ENCODE results near the gene DNAH1. TPM values are rescaled to one million over a fixed set of nuclear protein-coding genes. Genes with fewer than 3 reads are reported as not detected.

The DNAH1 gene
- total RNA-seq, 2 donors from 2014 or later: 5.6 to 18.7 TPM

DNA sequence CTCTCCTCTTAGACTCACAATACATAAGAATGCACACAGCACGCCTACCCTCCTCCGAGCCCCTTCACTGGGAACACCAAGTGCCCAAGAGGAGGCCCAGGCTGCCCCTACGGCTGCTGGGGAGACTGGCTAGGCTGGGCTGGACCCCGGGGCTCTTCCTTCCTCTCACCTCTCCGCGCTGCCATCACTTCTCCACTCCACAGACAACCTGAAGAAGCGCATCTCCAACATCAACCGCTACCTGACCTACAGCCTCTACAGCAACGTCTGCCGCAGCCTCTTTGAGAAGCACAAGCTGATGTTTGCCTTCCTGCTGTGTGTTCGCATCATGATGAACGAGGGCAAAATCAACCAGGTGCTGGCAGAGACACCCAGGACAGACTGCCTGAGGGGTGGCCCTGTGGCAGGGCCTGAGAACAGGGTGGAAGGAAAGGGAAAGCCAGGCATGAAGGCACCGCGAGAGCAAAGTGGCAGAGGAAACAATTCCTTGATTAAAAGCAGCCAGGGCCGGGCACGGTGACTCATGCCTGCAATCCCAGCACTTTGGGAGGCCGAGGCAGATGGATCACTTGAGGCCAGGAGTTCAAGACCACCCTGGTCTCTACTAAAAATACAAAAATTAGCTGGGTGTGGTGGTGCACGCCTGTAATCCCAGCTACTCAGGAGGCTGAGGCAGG lies 77.2 kb downstream of the DNAH1 start:
- TF ChIP-seq CTCF (IDR thresholded peaks at IDR 0.05): no peak
- no peak for TF ChIP-seq POLR2AphosphoS5 (IDR thresholded peaks at IDR 0.05)
- TF ChIP-seq POLR2A (IDR thresholded peaks at IDR 0.05): no peak
- Histone ChIP-seq H3K27me3 (replicated peaks; ENCODE audit: insufficient read depth) (no peaks in the 10 kb centered on the region), H3K27ac (no peak overlapping the region), H3K4me3 (no peak overlapping the region), H3K36me3 (no peaks in the 10 kb centered on the region), H3K9me3 (no peaks in the 10 kb centered on the region), H3K4me1 (replicated peaks) (no peaks in the 10 kb centered on the region)
- intact Hi-C loops (cut with DNase I): no loop called here
- 89% methylated on average over 18 of the region's 18 CpGs for WGBS
- no peak for DNase-seq (ENCODE audit: low spot score)

DNA sequence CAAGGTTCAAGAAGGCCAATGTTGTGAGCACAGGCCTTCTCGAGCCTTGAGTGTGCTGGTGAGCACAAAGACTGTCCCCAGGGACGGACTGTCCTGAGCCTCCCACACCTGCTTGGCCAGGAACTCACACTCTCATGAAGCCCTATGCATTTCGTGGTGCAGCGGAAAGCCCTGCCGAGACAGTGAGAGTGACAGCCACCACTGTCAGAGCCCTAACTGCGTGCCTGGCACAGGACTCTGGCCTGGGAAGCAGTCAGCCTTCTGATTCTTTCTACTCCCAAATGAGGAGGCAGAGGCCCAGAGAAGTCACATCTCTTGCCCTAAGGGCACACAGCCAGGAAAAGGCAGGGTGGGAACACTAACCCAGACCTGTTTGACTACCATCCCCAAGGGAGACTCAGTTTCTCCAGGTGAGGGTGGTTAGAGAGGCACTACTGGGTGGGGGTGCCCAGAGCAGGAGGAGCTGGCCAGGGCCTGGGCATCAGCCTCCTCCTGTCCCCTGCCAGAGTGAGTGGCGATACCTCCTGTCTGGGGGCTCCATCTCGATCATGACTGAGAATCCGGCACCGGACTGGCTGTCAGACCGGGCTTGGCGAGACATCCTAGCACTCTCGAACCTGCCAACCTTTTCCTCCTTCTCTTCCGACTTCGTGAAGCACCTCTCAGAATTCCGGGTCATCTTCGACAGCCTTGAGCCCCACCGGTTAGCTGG lies 78.0 kb downstream of the DNAH1 start:
- TF ChIP-seq CTCF (IDR thresholded peaks at IDR 0.05) (no peak), POLR2A (IDR thresholded peaks at IDR 0.05) (no peak), POLR2AphosphoS5 (IDR thresholded peaks at IDR 0.05) (no peak)
- Histone ChIP-seq H3K27ac (no peak overlapping the region), H3K4me3 (no peak overlapping the region), H3K36me3 (no peaks in the 10 kb centered on the region), H3K9me3 (no peaks in the 10 kb centered on the region), H3K27me3 (replicated peaks; ENCODE audit: insufficient read depth) (no peaks in the 10 kb centered on the region), H3K4me1 (replicated peaks) (no peaks in the 10 kb centered on the region)
- DNase-seq (ENCODE audit: low spot score): no peak
- WGBS: 93% methylated on average over 18 of the region's 18 CpGs
- intact Hi-C loops (cut with DNase I): no loop called here

- WGBS: 94% methylated on average over 10 of the region's 10 CpGs
- Histone ChIP-seq H3K4me3 (no peak overlapping the region), H3K36me3 (no peaks in the 10 kb centered on the region), H3K9me3 (no peaks in the 10 kb centered on the region), H3K27me3 (replicated peaks; ENCODE audit: insufficient read depth) (no peaks in the 10 kb centered on the region), H3K4me1 (replicated peaks) (no peaks in the 10 kb centered on the region), H3K27ac (no peak overlapping the region)
- no peak for TF ChIP-seq POLR2A (IDR thresholded peaks at IDR 0.05)
- no peak for TF ChIP-seq POLR2AphosphoS5 (IDR thresholded peaks at IDR 0.05)
- TF ChIP-seq CTCF (IDR thresholded peaks at IDR 0.05): no peak
- intact Hi-C loops (cut with DNase I): no loop called here
- no peak for DNase-seq (ENCODE audit: low spot score)
Observed at GRCh38 chr3:52394751-52395502, 78.8 kb downstream of the DNAH1 start.

GRCh38 chr3:52395503-52395865 lies 79.4 kb downstream of the DNAH1 start:
- H3K27ac ChIP-seq: no peak overlapping the region
- H3K27me3 ChIP-seq (replicated peaks; ENCODE audit: insufficient read depth): no peaks in the 10 kb centered on the region
- no peak for DNase-seq (ENCODE audit: low spot score)
- H3K4me1 ChIP-seq (replicated peaks): no peaks in the 10 kb centered on the region
- H3K9me3 ChIP-seq: no peaks in the 10 kb centered on the region
- no peaks in the 10 kb centered on the region for H3K36me3 ChIP-seq
- no peak overlapping the region for H3K4me3 ChIP-seq
- WGBS: 82% methylated on average over 8 of the region's 8 CpGs
- no peak for TF ChIP-seq POLR2AphosphoS5 (IDR thresholded peaks at IDR 0.05)
- no peak for TF ChIP-seq CTCF (IDR thresholded peaks at IDR 0.05)
- no peak for TF ChIP-seq POLR2A (IDR thresholded peaks at IDR 0.05)
- intact Hi-C loops (cut with DNase I): no loop called here
